Measurements from ENCODE around the gene SLC17A5. TPM values are rescaled to one million over a fixed set of nuclear protein-coding genes. Genes with fewer than 3 reads are reported as not detected.
A peak's percentile ranks its signal among the peaks of the same experiment; 100 is the strongest.
"Not testable (repeated sequence)": the region's sequence is repeated elsewhere in the genome, so short reads cannot be mapped to it uniquely, and the experiment has no call there.

The SLC17A5 gene
- total and polyA plus RNA-seq, 9 of the 15 experiments (the other 6 are each of a cell fraction or from before 2014, with no cell fraction given), result 1.3 to 7.2 (median 3.4) TPM

- TF ChIP-seq ZNF696 (CRISPR knock-in tag; conservative IDR thresholded peaks at IDR 0.05), result no peak
These were observed 23.4 kb downstream of the SLC17A5 start (continued) for GRCh38 chr6:73630401-73630800.

- no peak for ATAC-seq
- no peak for FAIRE-seq
- no peak overlapping the region for H3K27ac ChIP-seq (ENCODE audit: extremely low read depth, low read depth, low read length)
- no peak overlapping the region for H3K4me3 ChIP-seq
- in situ Hi-C loops (cut with MboI), result no loop called here
- no peaks in the 10 kb centered on the region for H3K9me1 ChIP-seq (ENCODE audit: control insufficient read depth, insufficient read depth, low read length)
- no peaks in the 10 kb centered on the region for H3K9me3 ChIP-seq (replicated peaks; ENCODE audit: control insufficient read depth, insufficient read depth, low read depth, low read length)
- no peak overlapping the region for H3K9ac ChIP-seq (ENCODE audit: insufficient read depth in 1 of 2, low read depth in 2 of 2, low read length in 2 of 2)
- WGBS (ENCODE audit: insufficient coverage, low coverage, missing lambda C conversion rate), result 71% methylated on average over 4 of the region's 4 CpGs
- no peak overlapping the region for H3K4me2 ChIP-seq (ENCODE audit: insufficient read depth, low read length)
- intact Hi-C loops (cut with micrococcal nuclease), result no loop called here
- POLR2A ChIA-PET, result interaction anchor here (0.7 to 1.1 kb wide), 2 partner anchors 12 to 105 kb away, joined by 3 read pairs; no protein-coding TSS in a partner anchor
- no peaks in the 10 kb centered on the region for H4K20me1 ChIP-seq (replicated peaks; ENCODE audit: control insufficient read depth, insufficient read depth, low read length)
- DNase-seq (ENCODE audit: extremely low read depth in 1 of 4, low spot score in 3 of 4), result no peak
- H3K79me2 ChIP-seq (ENCODE audit: control insufficient read depth, insufficient read depth, low read length), result no peaks in the 10 kb centered on the region
- BruUV-seq (replicated peaks), result no TSS peak
- H2AFZ ChIP-seq (ENCODE audit: low read depth, low read length), result no peak overlapping the region
- CTCF ChIA-PET (ENCODE audit: low intra/inter-chr PET ratio), result no interaction called here
- H3K4me1 ChIP-seq (replicated peaks in 1 of 2; ENCODE audit: control insufficient read depth in 2 of 2, insufficient read depth in 2 of 2, low read length in 2 of 2), result no peaks in the 10 kb centered on the region
- no peak for TF ChIP-seq MAX (CRISPR knock-in tag; IDR thresholded peaks at IDR 0.05)
- TF ChIP-seq ZNF134 (CRISPR knock-in tag; conservative IDR thresholded peaks at IDR 0.05), result no peak
- no peak for TF ChIP-seq MTA1 (IDR thresholded peaks at IDR 0.05; ENCODE audit: borderline replicate concordance)
- TF ChIP-seq CEBPB (tag; IDR thresholded peaks at IDR 0.05), result peak; percentile 37; the same call in 1 of the 2 replicates
- no peak for TF ChIP-seq PURB (CRISPR knock-in tag; IDR thresholded peaks at IDR 0.05; ENCODE audit: low read depth)
- no peak for TF ChIP-seq FOXA1 (IDR thresholded peaks at IDR 0.05; ENCODE audit: borderline replicate concordance)
- H3K27me3 ChIP-seq (ENCODE audit: control insufficient read depth in 2 of 2, insufficient read depth in 2 of 2, low read length in 2 of 2), result no peaks in the 10 kb centered on the region
- no peaks in the 10 kb centered on the region for H3K36me3 ChIP-seq (ENCODE audit: control insufficient read depth, insufficient read depth, low read length)
These were observed 28.9 kb downstream of the SLC17A5 start for GRCh38 chr6:73624896-73625295.

GRCh38 chr6:73623480-73623879 is 30.3 kb downstream of the SLC17A5 start:
- H3K9ac ChIP-seq (ENCODE audit: insufficient read depth in 1 of 2, low read depth in 2 of 2, low read length in 2 of 2); H3K4me1 ChIP-seq (replicated peaks in 1 of 2; ENCODE audit: control insufficient read depth in 2 of 2, insufficient read depth in 2 of 2, low read length in 2 of 2); H2AFZ ChIP-seq (ENCODE audit: low read depth, low read length); H3K36me3 ChIP-seq (ENCODE audit: control insufficient read depth, insufficient read depth, low read length); BruUV-seq (replicated peaks); H3K27ac ChIP-seq (ENCODE audit: extremely low read depth, low read depth, low read length); H3K9me1 ChIP-seq (ENCODE audit: control insufficient read depth, insufficient read depth, low read length); H3K4me2 ChIP-seq (ENCODE audit: insufficient read depth, low read length); POLR2A ChIA-PET; intact Hi-C loops (cut with micrococcal nuclease); H4K20me1 ChIP-seq (replicated peaks; ENCODE audit: control insufficient read depth, insufficient read depth, low read length); FAIRE-seq; DNase-seq (ENCODE audit: extremely low read depth in 1 of 4, low spot score in 3 of 4); ATAC-seq; CTCF ChIA-PET (ENCODE audit: low intra/inter-chr PET ratio); H3K9me3 ChIP-seq (replicated peaks; ENCODE audit: control insufficient read depth, insufficient read depth, low read depth, low read length); H3K4me3 ChIP-seq; in situ Hi-C loops (cut with MboI); H3K27me3 ChIP-seq (ENCODE audit: control insufficient read depth in 2 of 2, insufficient read depth in 2 of 2, low read length in 2 of 2); H3K79me2 ChIP-seq (ENCODE audit: control insufficient read depth, insufficient read depth, low read length): not testable (repeated sequence)
- 79% methylated on average over 8 of the region's 8 CpGs for WGBS (ENCODE audit: insufficient coverage, low coverage, missing lambda C conversion rate)

- H3K27me3 ChIP-seq (ENCODE audit: control insufficient read depth in 2 of 2, insufficient read depth in 2 of 2, low read length in 2 of 2); H3K4me3 ChIP-seq; CTCF ChIA-PET (ENCODE audit: low intra/inter-chr PET ratio); BruUV-seq (replicated peaks); H3K79me2 ChIP-seq (ENCODE audit: control insufficient read depth, insufficient read depth, low read length); H4K20me1 ChIP-seq (replicated peaks; ENCODE audit: control insufficient read depth, insufficient read depth, low read length); H3K9me3 ChIP-seq (replicated peaks; ENCODE audit: control insufficient read depth, insufficient read depth, low read depth, low read length); H3K9ac ChIP-seq (ENCODE audit: insufficient read depth in 1 of 2, low read depth in 2 of 2, low read length in 2 of 2); ATAC-seq; H2AFZ ChIP-seq (ENCODE audit: low read depth, low read length); H3K9me1 ChIP-seq (ENCODE audit: control insufficient read depth, insufficient read depth, low read length); intact Hi-C loops (cut with micrococcal nuclease); DNase-seq (ENCODE audit: extremely low read depth in 1 of 4, low spot score in 3 of 4); H3K4me2 ChIP-seq (ENCODE audit: insufficient read depth, low read length); H3K4me1 ChIP-seq (replicated peaks in 1 of 2; ENCODE audit: control insufficient read depth in 2 of 2, insufficient read depth in 2 of 2, low read length in 2 of 2); H3K36me3 ChIP-seq (ENCODE audit: control insufficient read depth, insufficient read depth, low read length); FAIRE-seq; in situ Hi-C loops (cut with MboI); H3K27ac ChIP-seq (ENCODE audit: extremely low read depth, low read depth, low read length): not testable (repeated sequence)
- WGBS (ENCODE audit: insufficient coverage, low coverage, missing lambda C conversion rate), result 76% methylated on average over 8 of the region's 8 CpGs
- POLR2A ChIA-PET, result interaction anchor here (0.9 kb wide), 1 partner anchor 8 kb away, joined by 3 read pairs; no protein-coding TSS in a partner anchor
These were observed 35.7 kb downstream of the SLC17A5 start for GRCh38 chr6:73618082-73618481.

All from K562 (cell line).